NCI-H446 (cell line): ENCODE data around the gene SKIDA1.
A peak's percentile ranks its signal among the peaks of the same experiment; 100 is the strongest.

Experiments
- DNase-seq, 2 experiments: peaks; one replicate each; lab custom pipeline; 2025; lab: John Stamatoyannopoulos, UW

SKIDA1 gene

DNA sequence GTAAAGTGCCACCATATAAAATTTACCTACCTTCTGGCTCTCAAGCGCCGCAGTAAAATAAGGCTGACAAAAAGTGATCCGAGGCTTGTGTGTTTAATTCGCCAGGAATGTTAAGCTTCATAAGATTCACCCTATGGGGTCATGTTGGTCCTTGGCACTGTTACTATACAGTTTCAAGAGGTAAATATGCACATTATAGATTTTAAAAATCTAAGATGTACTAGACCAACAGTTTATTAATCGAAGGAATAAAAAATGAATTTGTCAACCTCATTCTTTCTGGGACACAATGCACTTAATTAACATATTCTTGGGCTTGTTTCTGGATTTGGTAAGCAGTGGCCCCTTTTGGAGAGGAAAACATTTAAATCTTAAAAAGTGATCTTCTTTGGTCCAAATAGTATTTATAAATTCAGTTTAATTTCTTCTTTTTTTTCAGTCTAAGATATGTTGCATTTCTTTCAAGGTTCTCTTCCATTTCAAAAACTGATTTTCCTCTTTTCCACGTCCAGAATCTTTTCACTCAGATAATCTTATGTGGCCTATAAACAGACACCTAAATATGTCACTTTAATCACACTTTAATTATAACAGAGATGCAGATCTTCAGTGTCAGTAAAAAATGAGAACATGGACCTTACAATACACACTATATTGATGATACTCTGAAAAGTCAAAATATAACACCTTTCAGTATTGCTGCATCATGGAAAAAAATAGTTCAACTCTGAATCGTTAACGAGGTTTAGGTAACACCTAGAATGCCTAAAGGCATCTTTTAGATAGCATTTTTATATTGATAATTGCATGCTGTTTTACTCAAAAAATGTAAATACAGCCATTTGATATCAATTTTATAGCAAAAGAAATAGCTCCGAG is 3.8 kb upstream of the SKIDA1 start:
- peak in 1 of 2 experiments; percentile 41 for DNase-seq

DNA sequence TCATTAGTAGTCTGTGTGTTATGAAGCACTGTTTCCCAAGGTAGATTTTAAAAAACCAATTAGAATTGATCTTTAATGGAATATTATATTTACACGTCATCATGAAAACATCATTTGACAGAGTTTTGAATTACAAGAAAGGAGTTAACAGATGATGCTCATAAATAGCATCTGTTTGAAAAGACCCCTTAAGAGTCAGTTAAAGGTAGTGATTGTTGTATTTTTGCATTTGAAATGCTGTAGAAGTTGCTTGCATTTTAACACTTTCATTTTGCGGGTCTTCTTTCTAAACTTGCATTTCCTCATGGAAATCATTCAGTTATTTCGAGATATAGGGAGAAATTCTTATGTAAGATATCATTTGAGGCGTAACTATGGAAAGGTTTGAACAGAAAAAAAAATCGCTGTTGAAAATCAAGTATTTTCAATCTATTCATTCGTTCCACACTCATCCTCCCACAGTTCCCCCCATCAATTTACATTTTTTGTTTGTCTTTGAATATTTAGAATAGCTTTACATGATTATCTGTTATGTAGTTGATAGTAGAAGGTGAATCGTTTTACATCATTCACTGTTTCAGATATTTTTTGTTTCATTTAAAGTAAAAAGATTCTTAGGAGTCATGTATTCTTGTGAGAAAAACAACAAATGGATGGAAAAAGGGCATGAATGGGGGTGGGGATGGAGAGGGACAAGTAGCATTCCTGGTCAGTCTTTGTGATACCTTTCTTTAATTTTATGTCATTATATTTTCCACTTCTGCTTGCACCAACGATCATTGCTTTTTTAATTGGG is 3.0 kb upstream of the SKIDA1 start:
- peak in 1 of 2 experiments; percentile 46 for DNase-seq

DNA sequence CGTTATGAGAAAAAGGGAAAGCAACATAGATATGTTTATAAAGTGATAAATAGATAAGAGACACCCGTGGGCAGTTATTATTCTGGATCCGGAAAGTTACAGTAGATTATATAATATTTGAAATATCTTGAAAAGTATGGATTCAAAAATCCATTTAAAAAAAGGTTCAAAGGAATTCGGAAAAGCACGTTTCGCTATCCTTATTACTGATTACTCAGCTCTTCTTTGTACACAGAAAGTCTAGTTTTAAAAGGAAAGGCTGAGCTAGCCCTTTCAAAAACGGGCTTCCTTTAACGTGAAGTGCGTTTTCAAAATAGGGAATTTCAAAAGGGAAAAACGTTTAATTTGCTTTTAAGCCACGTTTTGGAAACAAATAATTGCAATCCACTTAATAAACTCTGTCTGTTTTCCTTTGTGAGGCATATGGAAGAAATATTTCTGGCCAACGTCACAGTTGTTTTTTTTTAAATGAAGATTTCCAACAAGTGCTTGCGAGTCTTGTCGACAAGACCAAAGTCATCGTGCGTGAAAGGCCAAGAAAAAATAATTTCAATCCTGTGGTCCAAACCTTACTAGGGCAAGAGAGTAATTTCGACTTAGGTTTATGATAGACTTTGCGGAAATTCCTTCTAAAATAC is 2.2 kb upstream of the SKIDA1 start:
- DNase-seq, result peak; percentile 43 to 46

DNA sequence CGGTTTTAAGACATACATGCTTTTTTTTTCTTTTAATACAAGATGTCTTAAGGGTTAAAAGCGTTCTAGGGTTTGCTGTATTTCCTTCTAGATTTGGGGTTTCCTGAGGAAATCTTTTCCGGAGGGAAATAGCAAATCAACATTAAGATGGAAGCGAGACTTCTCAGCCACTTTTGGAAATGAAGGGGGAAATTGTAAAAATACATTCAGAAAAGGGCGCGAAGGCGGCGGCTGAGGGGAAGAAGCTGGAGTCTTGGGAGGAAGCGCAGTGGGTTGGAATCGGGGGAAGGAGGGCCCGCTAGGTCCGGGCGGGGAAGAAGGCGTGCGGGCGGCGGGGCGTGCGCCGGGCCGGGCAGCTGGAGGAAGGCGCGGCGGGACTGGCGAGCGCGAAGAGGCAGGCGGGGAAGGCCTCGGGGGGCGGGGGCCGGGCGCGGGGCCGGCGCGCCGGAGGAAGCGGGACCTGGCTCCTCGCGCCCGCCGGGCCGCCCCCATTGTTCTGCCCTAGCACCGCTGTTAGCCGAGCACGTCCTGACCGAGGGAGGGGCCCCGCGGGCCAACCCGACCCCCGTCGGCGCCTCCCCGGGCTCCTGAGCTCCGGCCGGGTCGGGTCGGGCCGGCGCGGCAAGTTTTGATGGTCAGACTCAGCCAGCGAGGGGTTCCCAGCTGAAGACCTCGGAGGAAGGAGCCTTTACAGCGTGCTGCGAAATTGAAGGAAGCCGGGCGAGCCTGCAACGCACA is 1.5 kb upstream of the SKIDA1 start:
- DNase-seq, result peak; percentile 39 to 57

DNA sequence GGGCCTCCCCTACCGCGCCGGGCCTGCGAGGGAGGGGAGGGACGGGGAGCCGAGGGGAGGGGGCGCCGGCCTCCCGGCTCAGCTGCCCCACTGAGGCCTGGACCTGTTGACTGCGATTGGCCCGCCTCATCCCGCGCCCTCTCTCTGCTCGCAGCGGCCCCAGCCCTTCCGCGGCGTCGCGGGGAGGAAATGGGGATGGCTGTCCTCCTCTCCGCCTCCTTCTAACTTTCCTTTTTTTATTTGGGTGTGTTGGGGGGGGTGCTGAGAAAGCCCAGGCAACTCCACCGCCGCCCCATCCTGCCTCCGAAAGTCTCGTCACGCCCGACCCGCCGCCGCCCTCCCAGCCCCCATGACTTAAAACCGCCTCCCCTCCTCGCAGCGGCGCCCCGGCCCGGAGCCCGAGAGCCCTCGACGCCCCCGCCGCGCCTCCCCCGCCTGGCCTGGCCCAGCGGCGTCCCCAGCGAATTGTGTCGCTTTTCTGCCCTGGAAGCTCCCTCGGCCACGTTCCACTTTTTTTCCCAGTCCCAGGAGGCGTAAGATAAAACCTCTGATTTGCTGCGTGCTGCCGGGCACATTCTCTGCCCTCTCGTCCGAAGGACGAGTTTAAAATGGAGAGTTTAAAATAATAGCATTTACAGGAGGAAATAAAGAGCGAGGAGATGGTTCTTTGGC is 842 bp upstream of the SKIDA1 start:
- peak; percentile 77 to 92 for DNase-seq

DNA sequence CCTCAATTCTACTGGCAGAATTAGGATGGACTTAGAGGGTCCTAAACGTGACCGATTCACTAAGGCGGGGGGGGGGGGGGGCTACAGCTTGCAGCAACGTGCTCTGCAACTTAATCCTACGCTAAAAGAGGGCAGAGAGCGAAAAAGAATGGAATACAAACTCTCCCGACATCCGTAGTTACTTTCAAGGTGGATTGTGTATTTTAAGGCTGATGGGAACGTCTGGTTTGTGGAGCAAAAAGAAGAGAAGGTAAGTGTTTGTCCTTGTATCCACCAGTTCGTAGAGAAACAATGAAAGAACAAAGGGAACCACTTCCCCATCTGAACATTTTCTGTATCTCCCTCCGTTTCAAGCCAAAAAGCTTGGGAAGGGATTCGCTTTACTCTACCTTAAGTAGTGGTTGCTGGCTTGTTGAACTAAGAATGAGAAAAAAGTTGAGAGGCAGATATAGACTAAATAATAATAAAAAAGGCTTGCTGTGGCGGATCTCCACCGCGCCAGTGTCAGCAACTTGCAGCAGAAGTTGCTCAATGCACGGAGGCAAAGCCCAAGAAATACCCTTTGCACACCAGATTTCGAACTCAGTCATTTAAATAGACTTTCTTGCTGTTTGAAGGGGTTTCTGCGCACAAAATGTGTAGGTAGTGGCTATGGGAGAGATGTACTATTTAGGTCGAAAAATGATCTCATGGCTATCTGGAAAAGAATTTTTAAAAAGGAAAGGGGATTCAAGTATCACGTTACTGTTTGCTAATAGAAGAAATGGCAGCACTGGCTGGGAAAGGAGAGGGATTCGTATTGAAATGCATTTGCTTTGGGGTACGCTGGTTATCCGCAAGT is 736 bp downstream of the SKIDA1 start:
- peak; percentile 23 to 55 for DNase-seq

DNA sequence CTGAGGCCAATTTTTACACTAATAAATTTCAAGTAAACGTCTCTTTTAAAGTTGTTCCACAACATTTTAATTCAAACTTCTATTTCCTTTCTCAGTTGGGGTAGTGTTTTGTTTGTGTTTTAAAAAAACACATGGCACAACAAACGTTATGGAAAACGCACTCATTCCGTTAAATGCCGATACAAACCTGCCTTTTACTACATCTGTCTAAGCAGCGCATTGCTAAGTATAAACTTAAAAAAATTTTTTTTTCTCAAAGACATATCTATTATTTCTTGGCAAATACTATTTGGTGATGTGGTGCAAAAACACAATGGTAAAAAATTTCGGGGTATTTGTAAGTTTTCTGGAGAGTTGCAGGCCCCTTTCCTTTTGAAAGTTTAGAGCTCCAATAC is 1.4 kb downstream of the SKIDA1 start:
- DNase-seq, result no peak

DNA sequence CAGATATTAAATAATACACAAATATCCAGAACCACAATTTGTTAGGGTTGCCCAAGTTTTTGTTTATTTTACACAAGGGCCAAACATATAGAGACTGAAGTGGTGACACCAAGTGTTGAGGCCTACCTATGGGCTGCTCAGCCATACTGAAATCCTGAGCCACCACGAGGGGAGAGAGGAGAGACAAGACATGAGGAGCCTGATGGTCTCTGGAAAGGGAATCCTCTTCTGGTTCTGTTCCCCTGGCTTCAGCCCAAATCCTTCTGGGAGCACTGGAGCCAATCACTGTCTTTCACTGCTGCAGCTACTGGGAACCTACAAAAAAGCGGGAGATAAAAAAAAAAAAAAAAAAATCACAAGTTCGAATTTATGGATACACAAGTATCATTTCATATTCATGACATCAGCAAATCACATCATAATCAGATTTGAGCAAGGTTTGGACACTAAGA is 1.9 kb downstream of the SKIDA1 start:
- DNase-seq, result peak; percentile 90 to 95

DNA sequence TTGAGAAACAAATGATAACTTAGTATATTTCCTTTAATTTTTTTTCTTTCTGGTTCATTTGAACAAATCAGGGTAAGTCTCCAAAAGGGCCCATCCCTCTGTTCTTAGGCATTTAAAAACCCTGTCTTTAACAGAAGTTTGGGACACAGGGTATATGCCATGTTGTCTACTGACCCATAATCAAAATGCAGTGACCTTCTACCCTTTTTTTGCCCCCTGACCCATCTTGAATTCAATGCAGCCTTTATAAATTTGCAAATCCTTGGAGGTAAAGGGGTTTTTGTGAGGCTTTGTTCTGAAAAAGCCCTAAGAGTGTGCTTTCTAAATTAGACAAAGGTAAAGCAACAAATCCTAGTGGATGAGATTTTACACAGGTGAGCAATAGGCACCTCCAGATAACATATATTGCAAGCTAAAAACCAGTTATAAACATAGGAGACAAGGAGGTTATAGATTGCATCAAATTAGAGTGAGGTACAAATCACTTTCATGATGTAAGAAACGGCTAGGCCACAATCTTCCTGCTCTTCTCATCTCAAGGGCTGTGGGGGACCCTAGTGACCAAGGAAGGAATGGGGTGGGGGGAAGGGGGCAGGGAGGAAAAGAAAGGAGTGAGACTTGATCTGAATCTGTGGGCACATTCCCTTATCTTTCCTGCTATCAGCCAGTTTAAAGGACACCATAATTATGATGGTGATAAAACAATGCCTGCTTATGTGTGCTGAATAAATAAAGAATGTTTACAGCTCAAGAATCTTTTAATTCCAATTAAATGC is 2.7 kb downstream of the SKIDA1 start:
- peak; percentile 12 to 13 for DNase-seq

DNA sequence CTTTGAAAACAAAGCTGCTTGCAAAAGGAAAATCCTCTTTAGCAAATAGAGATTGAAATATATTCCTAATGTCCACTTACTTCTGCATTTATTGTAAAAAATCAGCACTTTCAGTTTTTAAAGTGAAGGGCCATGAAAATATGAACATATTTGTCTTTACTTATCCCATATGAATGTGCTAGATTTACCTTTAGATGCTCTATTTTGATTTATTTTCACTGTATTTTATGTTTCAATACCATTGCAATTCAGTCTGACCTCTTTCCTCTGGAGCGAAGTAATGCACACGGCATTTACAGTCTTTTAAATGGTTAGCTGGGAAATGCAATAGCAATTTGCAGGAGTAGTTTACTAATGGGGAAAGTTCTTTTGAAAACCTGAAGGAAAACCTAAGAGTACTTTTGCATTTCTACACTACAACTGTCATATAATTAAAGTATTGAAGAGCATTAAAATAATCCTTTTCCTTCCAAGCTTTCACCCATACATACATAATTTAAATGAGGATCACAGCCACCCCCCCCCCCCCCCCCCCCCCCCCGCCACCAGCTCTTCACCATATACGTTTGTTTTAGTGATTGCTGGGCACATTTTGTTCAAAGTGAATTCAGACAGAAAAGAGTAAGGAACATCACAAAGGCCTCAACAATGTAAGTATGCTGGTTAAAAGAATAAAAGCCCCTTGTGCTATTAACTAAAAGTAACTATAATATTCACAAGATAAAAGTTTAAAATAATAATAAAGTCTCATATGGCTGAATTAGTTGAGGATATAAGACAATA is 3.5 kb downstream of the SKIDA1 start:
- DNase-seq, result no peak

DNA sequence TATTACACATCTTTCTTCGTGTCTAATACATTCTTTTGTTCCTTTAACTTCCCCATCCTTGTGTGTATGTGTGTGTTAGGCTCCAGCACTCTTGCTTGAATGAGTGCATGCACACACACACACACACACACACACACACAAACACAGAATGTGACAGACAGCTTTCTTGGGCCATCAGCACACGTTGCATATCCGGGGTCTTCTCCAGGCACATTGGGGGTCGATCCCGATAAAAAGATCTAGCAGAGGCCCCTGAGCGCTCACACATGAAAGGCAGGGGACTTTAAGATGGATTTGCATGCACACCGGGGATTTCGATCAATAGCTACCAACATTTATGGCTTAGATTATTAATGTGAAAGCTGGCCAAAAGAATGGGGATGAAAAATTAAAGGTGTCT is 4.5 kb downstream of the SKIDA1 start:
- DNase-seq, result no peak

DNA sequence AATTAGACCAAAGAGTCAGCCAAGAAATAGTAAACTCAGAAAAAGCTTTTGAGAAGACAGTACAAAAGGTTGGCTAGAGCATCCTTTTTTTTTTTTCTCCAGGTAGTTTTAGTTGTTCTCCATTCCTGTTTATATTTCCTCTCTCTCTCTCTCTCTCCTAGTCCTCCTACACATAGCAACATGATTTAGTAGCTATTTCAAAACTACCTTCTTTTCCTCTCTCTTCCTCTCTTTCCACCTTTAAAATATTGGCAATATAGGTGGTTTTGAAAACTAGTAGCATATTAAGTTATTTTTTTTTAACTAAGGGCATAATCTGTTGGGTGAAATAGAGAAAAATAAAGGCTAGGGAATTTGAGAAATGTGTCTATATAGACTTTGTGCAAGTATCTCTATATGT is 5.0 kb downstream of the SKIDA1 start:
- DNase-seq, result no peak

DNA sequence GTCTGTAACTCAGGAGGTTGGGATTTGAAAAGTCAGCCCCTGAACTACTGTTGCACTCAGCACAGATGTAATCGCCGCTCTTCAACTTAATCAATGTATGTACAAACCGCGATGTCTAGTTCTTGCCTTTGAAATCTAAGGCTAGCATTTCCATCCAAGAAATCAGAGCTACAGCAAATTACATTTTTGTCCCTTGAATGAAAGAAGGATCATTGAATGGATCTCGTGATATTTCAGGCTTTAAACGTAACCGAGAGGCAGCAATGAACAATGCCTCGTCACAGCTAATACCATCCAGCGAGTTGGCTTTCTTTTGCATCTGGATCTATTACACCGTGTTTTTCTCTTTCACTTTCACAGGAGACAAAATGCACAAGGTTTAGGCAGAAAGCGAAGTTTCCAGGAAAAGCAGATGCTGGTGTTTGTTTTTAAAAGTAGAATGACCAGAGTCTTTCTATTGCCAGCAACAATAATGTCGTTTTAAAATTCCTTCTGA is 5.5 kb downstream of the SKIDA1 start:
- peak in 1 of 2 experiments; percentile 21 for DNase-seq

DNA sequence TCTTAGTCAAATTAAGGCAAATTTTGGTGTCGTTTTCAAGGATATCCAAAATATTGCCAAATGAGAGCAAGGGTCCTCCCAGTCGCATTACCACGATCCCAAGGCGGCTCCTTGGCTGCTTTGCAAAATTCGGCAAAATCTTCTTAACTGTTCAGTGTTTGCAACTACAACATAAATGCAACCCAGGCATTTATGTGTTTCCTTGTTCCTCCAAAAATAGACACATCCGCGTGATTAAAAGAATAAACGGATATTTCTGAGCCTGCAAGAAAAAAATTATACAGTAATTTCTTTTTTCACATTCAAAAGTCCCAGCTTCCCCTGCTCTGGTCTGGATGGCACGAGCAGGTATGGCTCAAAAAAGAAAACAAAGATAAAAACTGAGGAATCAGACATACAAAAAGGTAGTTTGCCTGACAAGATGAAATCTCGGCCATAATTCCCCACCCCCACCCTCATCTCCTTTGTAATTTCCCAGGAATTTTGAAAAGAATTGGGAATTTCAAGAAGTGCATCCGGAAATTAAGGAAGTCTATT is 6.0 kb downstream of the SKIDA1 start:
- no peak for DNase-seq

DNA sequence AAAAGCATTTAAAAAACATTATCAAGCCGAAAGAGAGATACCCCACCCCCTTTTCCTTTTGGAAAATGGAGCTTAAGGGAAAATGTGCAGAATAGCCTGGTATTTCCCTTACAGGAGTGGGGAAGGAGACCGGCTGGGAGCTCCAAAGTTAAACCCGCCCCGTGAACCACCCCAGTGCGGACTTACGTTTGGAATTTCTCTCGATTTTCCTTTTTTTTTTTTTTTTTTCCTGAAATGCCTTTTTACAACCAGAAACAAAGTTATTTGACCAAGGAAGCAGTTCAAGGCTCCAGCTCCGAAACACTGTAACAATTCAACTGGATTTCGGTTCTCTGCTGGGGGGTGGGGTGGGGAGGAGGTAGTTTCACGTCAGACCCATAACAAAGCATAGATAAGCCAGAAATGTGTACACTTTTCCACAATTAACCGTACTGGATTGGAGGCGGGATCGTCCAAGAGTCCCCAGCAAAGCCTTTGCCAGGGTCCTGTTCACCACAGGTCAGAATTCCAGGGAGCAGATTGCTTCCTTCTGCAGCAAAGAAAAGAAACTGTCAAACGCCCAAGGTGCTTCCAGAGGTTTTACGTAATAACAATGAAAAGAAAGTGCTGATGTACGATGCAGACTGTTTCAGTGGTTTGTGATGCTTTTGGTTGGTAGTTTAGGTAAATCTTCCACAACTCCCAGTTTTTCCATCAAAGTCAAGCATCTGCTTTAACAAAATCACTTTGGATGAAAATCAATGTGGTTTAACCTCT is 6.7 kb downstream of the SKIDA1 start:
- DNase-seq, result no peak

DNA sequence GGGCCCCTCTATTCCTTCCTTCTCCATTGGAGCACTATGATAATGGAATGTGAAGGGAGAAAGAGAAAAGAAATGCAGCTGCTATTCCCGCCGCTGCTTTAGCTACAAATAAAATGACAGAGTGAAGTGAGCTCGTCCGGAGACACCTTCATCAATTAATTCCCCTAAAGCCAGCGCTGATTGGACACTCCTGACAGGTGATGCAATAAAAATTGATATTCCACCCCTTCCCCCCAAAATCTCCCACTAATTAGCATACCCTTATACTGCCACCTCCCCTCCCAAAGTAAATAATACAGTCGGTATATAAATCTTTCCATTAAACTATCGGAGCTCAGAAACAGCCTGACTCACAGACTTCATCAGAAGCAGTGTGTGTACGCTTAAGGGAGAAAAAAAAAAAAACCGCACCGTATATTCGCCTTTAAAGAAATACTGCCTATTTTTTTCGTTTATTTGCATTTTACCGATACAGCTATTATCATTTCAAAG is 7.3 kb downstream of the SKIDA1 start:
- DNase-seq, result peak; percentile 53 to 68
